OCI-LY7 (cell line): Measurements from ENCODE around the gene NFATC2IP. TPM values are rescaled to one million over a fixed set of nuclear protein-coding genes. Genes with fewer than 3 reads are reported as not detected.

Source experiments
- BruUV-seq: library from RNA; stranded (reverse); fragments of 400-500 nt; replicated peaks from 2 replicates; lab custom pipeline; 2021; lab: Mats Ljungman, UMichigan
- CTCF ChIA-PET: fragments of 300-600 bp; sonication (Branson Sonifier 250); formaldehyde crosslinking; loops from one replicate; lab custom pipeline; 2022; ENCODE audit warnings: antibody characterized with exemption; ENCODE audit not compliant: unreplicated experiment; lab: Charles Lee
- POLR2A ChIA-PET: fragments of 300-600 bp; sonication (Branson Sonifier 250); formaldehyde crosslinking; loops from one replicate; lab custom pipeline; 2022; ENCODE audit warnings: antibody characterized with exemption; lab: Charles Lee
- DNase-seq: peaks from one replicate; pipeline ENCODE4 v3.0.0-alpha.2; 2015; ENCODE audit warnings: low spot score
- H2AFZ ChIP-seq: fragments of 200-600 bp; sonication (generic), shearing (Covaris generic); 2 replicates; pipeline ENCODE4 v1.6.1; 2014; ENCODE audit warnings: mild to moderate bottlenecking, antibody characterized with exemption, low read length, moderate library complexity
- H3K27ac ChIP-seq: fragments of 200-600 bp; sonication (generic); 2 replicates; pipeline ENCODE4 v1.5.1; 2014; ENCODE audit warnings: mixed run types, low read depth, mild to moderate bottlenecking, moderate library complexity, low read length, inconsistent platforms; ENCODE audit not compliant: poor library complexity, severe bottlenecking
- H3K36me3 ChIP-seq: fragments of 200-600 bp; sonication (generic); 2 replicates; pipeline ENCODE4 v1.6.1; 2014; ENCODE audit warnings: mild to moderate bottlenecking, antibody characterized with exemption, low read length, moderate library complexity, mixed read lengths; ENCODE audit not compliant: insufficient read depth
- H3K4me1 ChIP-seq: fragments of 200-600 bp; sonication (generic); 2 replicates; pipeline ENCODE4 v1.5.1; 2014; ENCODE audit warnings: mild to moderate bottlenecking, low read length; ENCODE audit not compliant: insufficient read depth, poor library complexity, severe bottlenecking
- H3K4me2 ChIP-seq: fragments of 200-600 bp; sonication (generic); 2 replicates; pipeline ENCODE4 v1.6.1; 2014; ENCODE audit warnings: mild to moderate bottlenecking, low read length
- H3K4me3 ChIP-seq: fragments of 200-600 bp; sonication (generic); 2 replicates; pipeline ENCODE4 v1.5.1; 2014; ENCODE audit warnings: mild to moderate bottlenecking, low read depth, low read length; ENCODE audit not compliant: poor library complexity, severe bottlenecking
- H3K79me2 ChIP-seq: fragments of 200-600 bp; sonication (generic); 2 replicates; pipeline ENCODE4 v1.6.1; 2016; ENCODE audit warnings: low read depth, mild to moderate bottlenecking, low read length, moderate library complexity, mixed read lengths; ENCODE audit not compliant: insufficient read depth
- H3K9me2 ChIP-seq: fragments of 200-600 bp; sonication (generic); 2 replicates; pipeline ENCODE4 v1.6.1; 2016; ENCODE audit warnings: mild to moderate bottlenecking, low read length, mixed read lengths; ENCODE audit not compliant: insufficient read depth
- H3K9me3 ChIP-seq: fragments of 200-600 bp; sonication (generic); 2 replicates; pipeline ENCODE4 v1.6.1; 2014; ENCODE audit warnings: mild to moderate bottlenecking, mixed run types, low read length, mixed read lengths
- H4K20me1 ChIP-seq: fragments of 200-600 bp; sonication (generic); 2 replicates; pipeline ENCODE4 v1.6.1; 2014; ENCODE audit warnings: mild to moderate bottlenecking, antibody characterized with exemption, low read length, moderate library complexity, mixed read lengths; ENCODE audit not compliant: insufficient read depth
- CTCF ChIP-seq: fragments of 200-600 bp; sonication (generic); conservative IDR thresholded peaks from 2 replicates; pipeline ENCODE4 v1.5.1; 2014; ENCODE audit warnings: mild to moderate bottlenecking, antibody characterized with exemption, low read length, moderate library complexity, mixed read lengths
- EZH2phosphoT487 ChIP-seq: fragments of 200-600 bp; sonication (generic); IDR thresholded peaks from 2 replicates; pipeline ENCODE4 v1.6.1; 2018; ENCODE audit warnings: low read depth, borderline replicate concordance, mild to moderate bottlenecking, mixed run types, antibody characterized with exemption, low read length, moderate library complexity, mixed read lengths
- intact Hi-C: fragments of 100-400 bp; cut with micrococcal nuclease; formaldehyde crosslinking; loops from one replicate; pipeline ENCODE4 v1.10.0; 2022; ENCODE audit not compliant: unreplicated experiment
- total RNA-seq, 2 experiments: library from RNA; depleted of rRNA in 1 of 2; stranded (reverse); fragments of >200 nt in 1 of 2; shearing (Covaris generic) in 1 of 2; gene quantifications; 2 replicates each; pipeline ENCODE4 v1.2.3, GENCODE V29; 2014 to 2022

Gene NFATC2IP
- total RNA-seq, 2 experiments from 2014 or later: 73.0 to 114 TPM

GRCh38 chr16:28975158-28975599 is 24.4 kb downstream of the NFATC2IP start:
- ChIA-PET POLR2A (no interaction called here), CTCF (interaction anchor here (0.6 to 1.7 kb wide), 2 partner anchors 8 to 10 kb away, joined by 3 to 4 read pairs; partner anchors contain the start of gene LAT)
- DNase-seq: no peak
- Histone ChIP-seq H4K20me1 (no peaks in the 10 kb centered on the region), H3K27ac (no peak overlapping the region), H3K4me1 (peaks cover 15% of the 10 kb centered on the region), H3K9me3 (no peaks in the 10 kb centered on the region), H2AFZ (peak overlapping the region; percentile 90; the same call in 1 of the 2 replicates), H3K79me2 (peaks cover 4% of the 10 kb centered on the region; the same call in 1 of the 2 replicates), H3K4me2 (peak overlapping the region; percentile 98), H3K9me2 (no peaks in the 10 kb centered on the region), H3K4me3 (peak overlapping the region; percentile 88), H3K36me3 (peaks cover 4% of the 10 kb centered on the region)
- intact Hi-C loops: no loop called here
- no peak for TF ChIP-seq EZH2phosphoT487
- TF ChIP-seq CTCF: no peak
- BruUV-seq: no TSS peak

- H4K20me1 ChIP-seq: no peaks in the 10 kb centered on the region
- H2AFZ ChIP-seq: no peak overlapping the region
- TF ChIP-seq CTCF (peak; percentile 85), EZH2phosphoT487 (no peak)
- H3K36me3 ChIP-seq: peaks cover 27% of the 10 kb centered on the region
- H3K9me2 ChIP-seq: no peaks in the 10 kb centered on the region
- peaks cover 10% of the 10 kb centered on the region for H3K9me3 ChIP-seq
- H3K4me2 ChIP-seq: no peak overlapping the region
- H3K27ac ChIP-seq: no peak overlapping the region
- ChIA-PET POLR2A (no interaction called here), CTCF (no interaction called here)
- intact Hi-C loops: no loop called here
- no peak overlapping the region for H3K4me3 ChIP-seq
- DNase-seq: peak; percentile 46
- H3K4me1 ChIP-seq: peaks cover 15% of the 10 kb centered on the region
- H3K79me2 ChIP-seq: peaks cover 4% of the 10 kb centered on the region; the same call in 1 of the 2 replicates
- no TSS peak for BruUV-seq
Measured at GRCh38 chr16:28977703-28978662, 27.2 kb downstream of the NFATC2IP start.
